Measurements from ENCODE around the gene GCKR.

GCKR gene

DNA sequence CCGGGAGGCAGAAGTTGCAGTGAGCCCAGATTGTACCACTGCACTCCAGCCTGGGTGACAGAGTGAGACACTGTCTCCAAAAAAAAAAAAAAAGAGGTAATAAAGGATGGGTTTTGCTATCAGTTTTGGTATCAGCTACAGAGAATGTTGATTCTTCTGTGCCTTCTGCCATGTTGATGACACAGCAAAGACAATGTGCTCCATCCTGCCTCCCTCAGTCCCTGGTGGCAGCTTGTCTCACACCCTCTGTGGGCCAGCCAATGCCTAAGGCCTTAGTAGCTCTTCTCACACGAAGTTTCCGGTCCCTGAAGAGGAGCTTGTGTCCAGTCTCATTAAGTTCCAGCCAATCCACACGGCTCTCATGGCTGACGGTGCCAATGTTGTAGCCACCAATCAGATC is 24.7 kb upstream of the GCKR start:
- no peak overlapping the region for H3K4me3 ChIP-seq (ENCODE audit: low read depth, low read length)
- no peaks in the 10 kb centered on the region for H3K27me3 ChIP-seq
- peaks cover 17% of the 10 kb centered on the region for H3K36me3 ChIP-seq
- no peak for DNase-seq
- H3K9me3 ChIP-seq = no peaks in the 10 kb centered on the region
- H3K4me1 ChIP-seq = no peaks in the 10 kb centered on the region
- TF ChIP-seq, protein P1, sequence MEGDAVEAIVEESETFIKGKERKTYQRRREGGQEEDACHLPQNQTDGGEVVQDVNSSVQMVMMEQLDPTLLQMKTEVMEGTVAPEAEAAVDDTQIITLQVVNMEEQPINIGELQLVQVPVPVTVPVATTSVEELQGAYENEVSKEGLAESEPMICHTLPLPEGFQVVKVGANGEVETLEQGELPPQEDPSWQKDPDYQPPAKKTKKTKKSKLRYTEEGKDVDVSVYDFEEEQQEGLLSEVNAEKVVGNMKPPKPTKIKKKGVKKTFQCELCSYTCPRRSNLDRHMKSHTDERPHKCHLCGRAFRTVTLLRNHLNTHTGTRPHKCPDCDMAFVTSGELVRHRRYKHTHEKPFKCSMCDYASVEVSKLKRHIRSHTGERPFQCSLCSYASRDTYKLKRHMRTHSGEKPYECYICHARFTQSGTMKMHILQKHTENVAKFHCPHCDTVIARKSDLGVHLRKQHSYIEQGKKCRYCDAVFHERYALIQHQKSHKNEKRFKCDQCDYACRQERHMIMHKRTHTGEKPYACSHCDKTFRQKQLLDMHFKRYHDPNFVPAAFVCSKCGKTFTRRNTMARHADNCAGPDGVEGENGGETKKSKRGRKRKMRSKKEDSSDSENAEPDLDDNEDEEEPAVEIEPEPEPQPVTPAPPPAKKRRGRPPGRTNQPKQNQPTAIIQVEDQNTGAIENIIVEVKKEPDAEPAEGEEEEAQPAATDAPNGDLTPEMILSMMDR (IDR thresholded peaks at IDR 0.05; ENCODE audit: low read depth, low read length) = no peak

DNA sequence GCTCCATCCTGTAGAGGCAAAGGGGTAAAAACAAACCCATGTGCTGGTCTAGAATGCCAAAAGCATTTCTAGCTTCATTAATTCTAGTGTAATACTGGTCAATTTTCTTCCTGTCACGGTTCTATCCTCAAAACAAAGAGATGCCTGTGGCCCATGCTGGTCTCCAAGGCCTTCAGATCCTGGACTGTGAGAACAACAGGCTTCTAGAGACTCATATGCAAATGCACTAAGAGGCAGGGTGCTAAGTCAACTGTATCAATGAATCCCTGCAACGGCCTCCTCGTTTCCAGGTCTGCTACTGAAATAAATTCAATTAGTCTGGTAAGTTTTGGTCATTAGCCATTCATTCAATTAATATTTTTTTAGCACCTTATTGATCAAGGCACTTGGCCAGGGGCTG is 11.1 kb upstream of the GCKR start:
- no peak for DNase-seq
- Histone ChIP-seq H3K4me3 (ENCODE audit: low read depth, low read length) (no peak overlapping the region), H3K36me3 (peaks cover 3% of the 10 kb centered on the region), H3K27me3 (no peaks in the 10 kb centered on the region), H3K4me1 (no peaks in the 10 kb centered on the region), H3K9me3 (no peaks in the 10 kb centered on the region)
- TF ChIP-seq, protein P1 (IDR thresholded peaks at IDR 0.05; ENCODE audit: low read depth, low read length) = no peak

DNA sequence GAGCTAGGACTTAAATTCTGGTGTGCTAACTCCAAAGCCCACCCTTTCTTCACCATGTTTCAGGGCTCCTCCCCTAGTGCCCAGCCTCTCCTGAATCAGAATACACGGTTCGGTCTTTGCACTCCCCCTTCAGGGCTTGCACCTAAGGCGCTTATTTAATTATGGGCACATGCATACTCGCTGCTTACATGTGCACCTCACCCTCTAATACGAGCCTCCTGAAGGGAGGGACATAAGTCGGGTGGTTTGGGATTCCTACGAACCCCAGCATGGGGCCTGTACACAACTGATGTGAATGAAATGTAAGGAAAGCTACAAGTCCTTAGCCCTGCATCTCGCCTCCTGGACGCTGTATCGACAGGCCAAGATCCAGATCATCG is 7.5 kb upstream of the GCKR start:
- Histone ChIP-seq H3K36me3 (no peaks in the 10 kb centered on the region; the same call in 1 of the 2 replicates), H3K4me3 (ENCODE audit: low read depth, low read length) (peak overlapping the region; percentile 96), H3K27me3 (peaks cover 2% of the 10 kb centered on the region), H3K4me1 (no peaks in the 10 kb centered on the region), H3K9me3 (no peaks in the 10 kb centered on the region)
- DNase-seq = no peak
- TF ChIP-seq, protein P1 (IDR thresholded peaks at IDR 0.05; ENCODE audit: low read depth, low read length) = no peak

DNA sequence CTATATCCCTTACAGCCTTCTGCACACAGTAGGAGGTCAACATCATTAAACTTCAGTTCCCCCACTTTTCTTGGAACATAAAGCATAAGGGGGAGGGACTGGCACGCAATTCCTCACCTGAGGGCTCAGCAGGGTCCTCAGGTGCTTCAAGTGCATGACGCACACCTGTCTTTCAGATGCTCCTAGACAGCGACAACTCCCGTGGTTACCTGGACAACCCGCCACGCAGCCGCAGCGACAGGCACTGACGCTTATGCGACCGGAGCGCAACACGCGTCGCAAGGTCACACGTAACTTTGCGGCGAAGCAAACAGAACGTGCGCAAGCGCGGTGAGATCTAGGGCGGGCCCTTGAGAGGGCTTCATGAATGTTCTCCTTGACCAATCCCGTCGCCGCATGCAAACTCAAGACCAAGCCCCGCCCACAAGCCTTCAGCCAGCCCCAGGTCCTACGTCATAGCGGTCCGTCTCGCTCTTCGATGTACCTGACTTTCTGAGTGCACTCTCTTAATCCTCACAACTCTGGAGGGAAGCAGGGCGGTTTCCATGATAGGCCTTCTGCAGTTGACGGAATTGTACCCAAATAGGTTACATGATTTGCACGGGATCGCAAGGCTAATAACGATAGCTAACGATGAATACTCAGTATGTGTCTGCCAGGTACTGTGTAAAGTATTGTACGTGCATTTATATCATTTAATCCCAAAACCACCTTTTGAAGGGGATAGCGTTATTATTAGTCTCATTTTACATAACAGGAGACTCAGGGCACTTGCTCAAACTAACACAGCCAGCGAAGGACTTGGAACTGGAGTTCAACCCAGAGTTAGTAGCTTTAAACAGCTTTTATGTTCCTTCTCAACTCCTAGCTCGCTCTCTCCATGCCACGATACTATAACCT is 6.9 kb upstream of the GCKR start, which contains the start of gene IFT172:
Gene IFT172 (minus strand): TSS at position 246 of the 900 bp plus-strand sequence. CDS start 90 bp downstream, at position 156.
- H3K36me3 ChIP-seq = no peaks in the 10 kb centered on the region
- DNase-seq = peak; percentile 99
- TF ChIP-seq, protein P1 (IDR thresholded peaks at IDR 0.05; ENCODE audit: low read depth, low read length) = no peak
- no peaks in the 10 kb centered on the region for H3K4me1 ChIP-seq
- H3K27me3 ChIP-seq = peaks cover 8% of the 10 kb centered on the region
- H3K4me3 ChIP-seq (ENCODE audit: low read depth, low read length) = peak within 1 kb of the TSS; percentile 96
- no peaks in the 10 kb centered on the region for H3K9me3 ChIP-seq

DNA sequence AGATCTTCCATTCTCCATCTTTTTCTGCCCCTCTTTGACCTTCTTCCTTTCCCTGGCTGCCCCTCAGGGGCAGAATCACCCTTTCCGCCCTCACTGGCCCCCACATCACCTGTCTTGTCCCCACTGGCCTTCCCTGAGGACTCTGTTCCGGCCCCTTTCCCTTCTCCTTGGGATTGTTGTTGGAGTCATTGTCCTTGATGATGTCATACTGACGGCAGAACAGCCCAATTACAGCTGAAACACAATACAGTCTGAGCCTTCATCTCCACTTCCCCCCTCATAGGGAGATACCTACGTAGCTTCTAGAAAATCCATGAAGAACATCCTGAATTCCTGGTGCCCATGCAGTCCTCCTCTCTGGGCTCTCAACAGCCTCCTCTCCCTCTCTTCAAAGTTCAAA is 4.1 kb upstream of the GCKR start:
- TF ChIP-seq, protein P1 (IDR thresholded peaks at IDR 0.05; ENCODE audit: low read depth, low read length) = no peak
- H3K4me1 ChIP-seq = no peaks in the 10 kb centered on the region
- H3K9me3 ChIP-seq = no peaks in the 10 kb centered on the region
- H3K36me3 ChIP-seq = no peaks in the 10 kb centered on the region
- no peak for DNase-seq
- H3K4me3 ChIP-seq (ENCODE audit: low read depth, low read length) = no peak overlapping the region
- H3K27me3 ChIP-seq = peaks cover 36% of the 10 kb centered on the region

DNA sequence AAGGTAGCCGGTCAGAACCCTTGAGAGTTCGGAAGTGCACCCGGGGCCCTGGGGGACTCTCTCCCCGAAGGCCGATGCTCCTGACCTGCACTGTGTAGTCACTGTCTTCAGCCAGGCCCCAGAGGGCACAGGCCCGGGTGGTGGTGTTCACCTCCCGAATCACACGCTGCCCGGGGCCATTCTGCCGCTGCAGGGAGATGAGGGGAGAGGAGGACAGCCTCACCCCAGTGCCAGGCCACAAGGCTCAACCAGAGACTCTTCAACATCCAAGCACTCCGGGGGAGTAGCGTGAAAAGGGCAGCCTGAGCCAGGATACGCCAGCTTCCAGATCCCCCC is 2.7 kb upstream of the GCKR start:
- Histone ChIP-seq H3K9me3 (no peaks in the 10 kb centered on the region), H3K27me3 (peaks cover 48% of the 10 kb centered on the region), H3K36me3 (no peaks in the 10 kb centered on the region), H3K4me1 (no peaks in the 10 kb centered on the region), H3K4me3 (ENCODE audit: low read depth, low read length) (no peak overlapping the region)
- no peak for DNase-seq
- TF ChIP-seq, protein P1 (IDR thresholded peaks at IDR 0.05; ENCODE audit: low read depth, low read length) = no peak

Measured in BE2C (cell line).